ENCODE data around the gene RAP1GAP. TPM values are rescaled to one million over a fixed set of nuclear protein-coding genes. Genes with fewer than 3 reads are reported as not detected.

Gene RAP1GAP
- total and polyA plus RNA-seq, 8 donors = 21.1 to 117 (median 59.2) TPM

GRCh38 chr1:21641076-21641475 is 28.1 kb downstream of the RAP1GAP start:
- 77 to 97% (median 83%) methylated on average over 2 of the region's 2 CpGs for WGBS, 5 donors
- H3K4me1 ChIP-seq = peaks cover 10 to 34% (median 16%) of the 10 kb centered on the region in 4 donors
- no peak for TF ChIP-seq EP300 (IDR thresholded peaks at IDR 0.05)
- no peak for TF ChIP-seq POLR2AphosphoS5 (IDR thresholded peaks at IDR 0.05)
- TF ChIP-seq CTCF (IDR thresholded peaks at IDR 0.05) = no peak
- TF ChIP-seq POLR2A (IDR thresholded peaks at IDR 0.05) = no peak

GRCh38 chr1:21640653-21641052 is 28.5 kb downstream of the RAP1GAP start:
- 82 to 89% (median 85%) methylated on average over 5 to 6 of the region's 6 CpGs for WGBS, 5 donors
- intact Hi-C loops (cut with DNase I; ENCODE audit: low total_unique reads) = no loop called here
- Histone ChIP-seq H3K36me3 (no peaks in the 10 kb centered on the region), H3K27me3 (peaks cover 0 to 23% (median 0%) of the 10 kb centered on the region in 3 donors), H3K4me1 (peaks cover 10 to 34% (median 16%) of the 10 kb centered on the region in 4 donors), H3K9me3 (no peaks in the 10 kb centered on the region), H3K4me3 (no peak overlapping the region), H3K27ac (peak overlapping the region in 4 of 5 donors; percentile 39 to 89 (median 82))
- DNase-seq = no peak
- TF ChIP-seq EP300 (IDR thresholded peaks at IDR 0.05) = no peak
- no peak for TF ChIP-seq CTCF (IDR thresholded peaks at IDR 0.05)
- TF ChIP-seq POLR2AphosphoS5 (IDR thresholded peaks at IDR 0.05) = no peak
- no peak for TF ChIP-seq POLR2A (IDR thresholded peaks at IDR 0.05)

More at GRCh38 chr1:21641076-21641475, 28.1 kb downstream of the RAP1GAP start:
- no peaks in the 10 kb centered on the region for H3K9me3 ChIP-seq
- peak overlapping the region in 4 of 5 donors; percentile 7 to 83 (median 19) for H3K27ac ChIP-seq
- no peak for DNase-seq
- no peak overlapping the region for H3K4me3 ChIP-seq
- H3K36me3 ChIP-seq = no peaks in the 10 kb centered on the region
- peaks cover 0 to 27% (median 0%) of the 10 kb centered on the region in 3 donors for H3K27me3 ChIP-seq
- intact Hi-C loops (cut with DNase I; ENCODE audit: low total_unique reads) = no loop called here

GRCh38 chr1:21639594-21640041 is 29.5 kb downstream of the RAP1GAP start:
- H3K4me1 ChIP-seq = peaks cover 13 to 40% (median 21%) of the 10 kb centered on the region in 4 donors
- H3K9me3 ChIP-seq = no peaks in the 10 kb centered on the region
- WGBS, 5 donors = 31 to 46% (median 43%) methylated on average over 20 to 24 of the region's 24 CpGs
- H3K27ac ChIP-seq = peak overlapping the region; percentile 33 to 89 (median 80)
- TF ChIP-seq CTCF (IDR thresholded peaks at IDR 0.05) = no peak
- TF ChIP-seq POLR2A (IDR thresholded peaks at IDR 0.05) = no peak
- no peak for TF ChIP-seq EP300 (IDR thresholded peaks at IDR 0.05)
- no peak for TF ChIP-seq POLR2AphosphoS5 (IDR thresholded peaks at IDR 0.05)
- no peak overlapping the region for H3K4me3 ChIP-seq
- peaks cover 0 to 16% (median 0%) of the 10 kb centered on the region in 3 donors for H3K27me3 ChIP-seq
- intact Hi-C loops (cut with DNase I; ENCODE audit: low total_unique reads) = no loop called here
- peak; percentile 58 to 72 for DNase-seq
- H3K36me3 ChIP-seq = no peaks in the 10 kb centered on the region

GRCh38 chr1:21638531-21639341 is 30.4 kb downstream of the RAP1GAP start:
- peak in 2 of 3 donors; percentile 43 to 76 for TF ChIP-seq POLR2AphosphoS5 (IDR thresholded peaks at IDR 0.05)
- TF ChIP-seq CTCF (IDR thresholded peaks at IDR 0.05) = no peak
- WGBS, 5 donors = 11 to 29% (median 16%) methylated on average over 9 to 10 of the region's 10 CpGs
- DNase-seq = peak; percentile 74 to 89
- Histone ChIP-seq H3K4me3 (no peak overlapping the region), H3K4me1 (peaks cover 19 to 48% (median 30%) of the 10 kb centered on the region in 4 donors), H3K36me3 (no peaks in the 10 kb centered on the region), H3K9me3 (no peaks in the 10 kb centered on the region), H3K27ac (peak overlapping the region; percentile 37 to 89 (median 80)), H3K27me3 (peaks cover 0 to 18% (median 0%) of the 10 kb centered on the region in 3 donors)
- intact Hi-C loops (cut with DNase I; ENCODE audit: low total_unique reads) = no loop called here

Data from stomach (tissue), 9 donors.